Thyroid gland (tissue), 4 donors: ENCODE results near the gene C17orf50.

Experiments
- CTCF ChIP-seq, 6 experiments: fragments of 200-600 bp in 3 of 6; fragments of 450-650 bp in 3 of 6; sonication (generic) in 3 of 6; IDR thresholded peaks; one replicate each; pipeline ENCODE4 v1.5.1; 2016 to 2019; ENCODE audit warnings: antibody characterized with exemption in 6 of 6, mild to moderate bottlenecking in 2 of 6, inconsistent platforms in 1 of 6, moderate library complexity in 1 of 6
- POLR2A ChIP-seq, 2 donors: fragments of 450-650 bp; IDR thresholded peaks; one replicate each; pipeline ENCODE4 v1.6.1; 2017; ENCODE audit warnings: antibody characterized with exemption in 2 of 2, mild to moderate bottlenecking in 2 of 2, moderate library complexity in 1 of 2

- TF ChIP-seq CTCF (IDR thresholded peaks at IDR 0.05) = no peak
- TF ChIP-seq POLR2A (IDR thresholded peaks at IDR 0.05) = peak in 1 of 2 donors; percentile 74
Measured at GRCh38 chr17:35795007-35795870, 34.6 kb downstream of the C17orf50 start, which contains the start of gene MMP28.
